HFFc6 (cell line): ENCODE results near the gene XPO6. TPM values are rescaled to one million over a fixed set of nuclear protein-coding genes. Genes with fewer than 3 reads are reported as not detected.

Experiments
- DNase-seq: peaks from one replicate; pipeline ENCODE4 v3.0.0-alpha.2; 2018
- H3K27ac Mint-ChIP-seq: 2 replicates; pipeline ENCODE4 v1.8.0; 2020; ENCODE audit warnings: mild to moderate bottlenecking, mixed read lengths
- H3K27me3 Mint-ChIP-seq: 2 replicates; pipeline ENCODE4 v1.8.0; 2021; ENCODE audit warnings: mild to moderate bottlenecking, moderate library complexity, mixed read lengths; ENCODE audit not compliant: insufficient read depth
- H3K36me3 Mint-ChIP-seq: 2 replicates; pipeline ENCODE4 v1.8.0; 2021; ENCODE audit warnings: low read depth, mixed read lengths
- H3K4me1 Mint-ChIP-seq: 2 replicates; pipeline ENCODE4 v1.8.0; 2020; ENCODE audit warnings: low read depth, mixed read lengths
- H3K4me3 Mint-ChIP-seq: 2 replicates; pipeline ENCODE4 v1.8.0; 2020; ENCODE audit warnings: mild to moderate bottlenecking, moderate library complexity, mixed read lengths
- H3K9me3 Mint-ChIP-seq: 2 replicates; pipeline ENCODE4 v1.8.0; 2020; ENCODE audit warnings: mild to moderate bottlenecking, mixed read lengths
- CTCF ChIP-seq: fragments of 200-600 bp; sonication (generic); IDR thresholded peaks from 2 replicates; pipeline ENCODE4 v1.5.0; 2021; ENCODE audit warnings: antibody characterized with exemption, mild to moderate bottlenecking
- total RNA-seq, 6 experiments: library from RNA; stranded (reverse); fragmentation: NEBNext Ultra II Directional; extraction: Animal tissue kit (Norgen Biotek cat#: 25700); gene quantifications; 2 replicates in 1 of 6; 3 replicates in 5 of 6; pipeline ENCODE4 v1.2.3, GENCODE V29; 2021

Gene XPO6
- total RNA-seq, 6 experiments from 2014 or later = 161 to 200 (median 173) TPM

- H3K27ac Mint-ChIP-seq = peak overlapping the region; percentile 34; the same call in 1 of the 2 replicates
- H3K36me3 Mint-ChIP-seq = peaks cover 38% of the 10 kb centered on the region
- DNase-seq = no peak
- H3K9me3 Mint-ChIP-seq = no peaks in the 10 kb centered on the region
- peaks cover 44% of the 10 kb centered on the region for H3K4me1 Mint-ChIP-seq
- peaks cover 3% of the 10 kb centered on the region; the same call in 1 of the 2 replicates for H3K27me3 Mint-ChIP-seq
- no peak for TF ChIP-seq CTCF
- H3K4me3 Mint-ChIP-seq = no peak overlapping the region
These were observed 47.6 kb downstream of the XPO6 start for GRCh38 chr16:28164140-28164539.

GRCh38 chr16:28163699-28164098 lies 48.1 kb downstream of the XPO6 start:
- Mint-ChIP-seq H3K4me3 (no peak overlapping the region), H3K9me3 (no peaks in the 10 kb centered on the region), H3K36me3 (peaks cover 36% of the 10 kb centered on the region), H3K4me1 (peaks cover 46% of the 10 kb centered on the region), H3K27ac (peak overlapping the region; percentile 42; the same call in 1 of the 2 replicates), H3K27me3 (peaks cover 3% of the 10 kb centered on the region; the same call in 1 of the 2 replicates)
- DNase-seq = no peak
- TF ChIP-seq CTCF = no peak

GRCh38 chr16:28162326-28162877 lies 49.4 kb downstream of the XPO6 start:
- Mint-ChIP-seq H3K4me1 (peaks cover 39% of the 10 kb centered on the region), H3K9me3 (no peaks in the 10 kb centered on the region), H3K36me3 (peaks cover 43% of the 10 kb centered on the region), H3K27ac (no peak overlapping the region; the same call in 1 of the 2 replicates), H3K27me3 (peaks cover 3% of the 10 kb centered on the region; the same call in 1 of the 2 replicates), H3K4me3 (no peak overlapping the region)
- no peak for TF ChIP-seq CTCF
- DNase-seq = no peak

GRCh38 chr16:28161626-28162025 lies 50.1 kb downstream of the XPO6 start:
- Mint-ChIP-seq H3K9me3 (no peaks in the 10 kb centered on the region), H3K4me1 (peaks cover 31% of the 10 kb centered on the region), H3K4me3 (no peak overlapping the region), H3K27ac (no peak overlapping the region; the same call in 1 of the 2 replicates), H3K36me3 (peaks cover 40% of the 10 kb centered on the region), H3K27me3 (peaks cover 3% of the 10 kb centered on the region; the same call in 1 of the 2 replicates)
- no peak for DNase-seq
- TF ChIP-seq CTCF = no peak

GRCh38 chr16:28158136-28158535 lies 53.6 kb downstream of the XPO6 start:
- H3K4me3 Mint-ChIP-seq = no peak overlapping the region

More at GRCh38 chr16:28158136-28158535, 53.6 kb downstream of the XPO6 start:
- DNase-seq = no peak
- TF ChIP-seq CTCF = no peak
- Mint-ChIP-seq H3K27ac (peak overlapping the region; percentile 46; the same call in 1 of the 2 replicates), H3K4me1 (peaks cover 13% of the 10 kb centered on the region; the same call in 1 of the 2 replicates), H3K27me3 (no peaks in the 10 kb centered on the region), H3K9me3 (no peaks in the 10 kb centered on the region), H3K36me3 (peaks cover 36% of the 10 kb centered on the region)
